Esophagus muscularis mucosa (tissue), 4 donors: ENCODE results near the gene ARHGEF37.

Experiments used
- EP300 ChIP-seq: sonication (generic); formaldehyde crosslinking; IDR thresholded peaks from one replicate; pipeline ENCODE4 v1.6.1; 2017; ENCODE audit warnings: antibody characterized with exemption
- POLR2A ChIP-seq: fragments of 450-650 bp; IDR thresholded peaks from one replicate; pipeline ENCODE4 v1.6.1; 2017; ENCODE audit warnings: antibody characterized with exemption, moderate library complexity, mild to moderate bottlenecking, low read depth
- TF ChIP-seq, protein P1 (sequence below), 3 experiments: fragments of 200-600 bp in 2 of 3; fragments of 450-650 bp in 1 of 3; sonication (generic) in 2 of 3; IDR thresholded peaks; one replicate each; pipeline ENCODE4 v1.5.1; 2017 to 2019; ENCODE audit warnings: antibody characterized with exemption in 3 of 3, mild to moderate bottlenecking in 2 of 3, moderate library complexity in 1 of 3

DNA sequence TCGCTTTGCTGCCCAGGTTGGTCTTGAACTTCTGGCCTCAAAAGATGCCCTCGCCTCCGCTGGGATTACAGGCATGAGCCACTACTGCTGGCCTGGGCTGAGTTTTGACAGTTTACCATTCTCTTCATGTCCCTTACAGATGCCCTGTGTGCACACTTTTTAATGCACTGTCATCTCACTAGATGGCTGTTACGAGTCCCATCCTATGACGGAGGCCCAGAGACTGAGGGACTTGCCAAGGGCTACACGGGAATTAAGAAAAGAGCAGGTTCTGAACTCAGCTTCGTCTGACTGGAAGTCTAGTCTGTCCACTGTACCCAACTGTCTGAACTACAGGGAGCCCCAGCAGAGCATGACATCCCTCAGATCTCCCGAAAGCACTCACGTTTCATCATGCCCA is 63.9 kb downstream of the ARHGEF37 start:
- TF ChIP-seq EP300: no peak
- TF ChIP-seq, protein P1, sequence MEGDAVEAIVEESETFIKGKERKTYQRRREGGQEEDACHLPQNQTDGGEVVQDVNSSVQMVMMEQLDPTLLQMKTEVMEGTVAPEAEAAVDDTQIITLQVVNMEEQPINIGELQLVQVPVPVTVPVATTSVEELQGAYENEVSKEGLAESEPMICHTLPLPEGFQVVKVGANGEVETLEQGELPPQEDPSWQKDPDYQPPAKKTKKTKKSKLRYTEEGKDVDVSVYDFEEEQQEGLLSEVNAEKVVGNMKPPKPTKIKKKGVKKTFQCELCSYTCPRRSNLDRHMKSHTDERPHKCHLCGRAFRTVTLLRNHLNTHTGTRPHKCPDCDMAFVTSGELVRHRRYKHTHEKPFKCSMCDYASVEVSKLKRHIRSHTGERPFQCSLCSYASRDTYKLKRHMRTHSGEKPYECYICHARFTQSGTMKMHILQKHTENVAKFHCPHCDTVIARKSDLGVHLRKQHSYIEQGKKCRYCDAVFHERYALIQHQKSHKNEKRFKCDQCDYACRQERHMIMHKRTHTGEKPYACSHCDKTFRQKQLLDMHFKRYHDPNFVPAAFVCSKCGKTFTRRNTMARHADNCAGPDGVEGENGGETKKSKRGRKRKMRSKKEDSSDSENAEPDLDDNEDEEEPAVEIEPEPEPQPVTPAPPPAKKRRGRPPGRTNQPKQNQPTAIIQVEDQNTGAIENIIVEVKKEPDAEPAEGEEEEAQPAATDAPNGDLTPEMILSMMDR (IDR thresholded peaks at IDR 0.05): no peak
- TF ChIP-seq POLR2A: no peak
